ENCODE data around the gene ABCA4.

DNA sequence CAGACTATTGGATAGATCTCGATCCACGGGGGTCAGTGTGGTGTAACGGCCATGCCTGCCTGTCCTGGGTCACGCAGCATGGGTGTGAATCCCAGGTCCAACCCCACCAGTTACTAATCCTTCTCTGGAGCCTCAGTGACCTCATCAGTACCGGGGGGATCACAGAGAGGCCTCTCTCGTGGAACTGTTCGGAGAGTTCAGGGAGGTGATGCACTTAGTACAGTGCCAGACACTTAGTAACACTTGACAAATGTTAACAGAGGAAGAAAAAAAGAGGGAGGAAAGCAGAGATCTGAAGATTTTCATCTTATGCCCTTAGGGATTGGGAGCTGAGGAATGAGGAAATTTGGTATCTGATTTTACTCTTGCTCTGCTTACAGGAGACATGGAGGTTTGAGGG lies 2.9 kb downstream of the ABCA4 start:
- TF ChIP-seq, protein P1, sequence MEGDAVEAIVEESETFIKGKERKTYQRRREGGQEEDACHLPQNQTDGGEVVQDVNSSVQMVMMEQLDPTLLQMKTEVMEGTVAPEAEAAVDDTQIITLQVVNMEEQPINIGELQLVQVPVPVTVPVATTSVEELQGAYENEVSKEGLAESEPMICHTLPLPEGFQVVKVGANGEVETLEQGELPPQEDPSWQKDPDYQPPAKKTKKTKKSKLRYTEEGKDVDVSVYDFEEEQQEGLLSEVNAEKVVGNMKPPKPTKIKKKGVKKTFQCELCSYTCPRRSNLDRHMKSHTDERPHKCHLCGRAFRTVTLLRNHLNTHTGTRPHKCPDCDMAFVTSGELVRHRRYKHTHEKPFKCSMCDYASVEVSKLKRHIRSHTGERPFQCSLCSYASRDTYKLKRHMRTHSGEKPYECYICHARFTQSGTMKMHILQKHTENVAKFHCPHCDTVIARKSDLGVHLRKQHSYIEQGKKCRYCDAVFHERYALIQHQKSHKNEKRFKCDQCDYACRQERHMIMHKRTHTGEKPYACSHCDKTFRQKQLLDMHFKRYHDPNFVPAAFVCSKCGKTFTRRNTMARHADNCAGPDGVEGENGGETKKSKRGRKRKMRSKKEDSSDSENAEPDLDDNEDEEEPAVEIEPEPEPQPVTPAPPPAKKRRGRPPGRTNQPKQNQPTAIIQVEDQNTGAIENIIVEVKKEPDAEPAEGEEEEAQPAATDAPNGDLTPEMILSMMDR (IDR thresholded peaks at IDR 0.05): no peak
- no peak for TF ChIP-seq POLR2A (IDR thresholded peaks at IDR 0.05)
